ENCODE measurements around the gene FAM204A. TPM values are rescaled to one million over a fixed set of nuclear protein-coding genes. Genes with fewer than 3 reads are reported as not detected.

Gene FAM204A
- total and polyA plus RNA-seq, 10 of the 15 experiments (the other 5 are each of a cell fraction or from before 2014, with no cell fraction given) = 24.5 to 96.0 (median 67.6) TPM

DNA sequence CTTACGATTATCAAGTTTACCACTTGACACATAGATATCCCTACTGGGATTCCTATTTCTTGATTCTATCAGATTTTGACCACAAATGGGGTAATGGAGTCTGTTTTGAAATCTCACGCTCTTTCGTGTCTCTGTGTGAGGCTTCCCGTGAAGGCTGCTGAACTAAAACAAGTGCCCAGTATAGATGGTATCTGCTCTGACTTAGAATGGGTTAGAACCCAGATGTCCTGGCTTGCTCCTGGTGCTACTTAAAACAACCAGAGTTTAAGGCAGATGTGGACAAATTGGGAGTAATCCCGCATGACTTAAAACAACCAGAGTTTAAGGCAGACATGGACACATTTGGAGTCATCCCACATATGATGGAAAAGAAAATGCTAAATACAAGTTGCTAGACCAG lies 85.9 kb downstream of the FAM204A start:
- in situ Hi-C loops (cut with MboI) (no loop called here), intact Hi-C loops (cut with micrococcal nuclease; ENCODE audit: unreplicated experiment) (no loop called here)
- CTCF ChIA-PET = interaction anchor here (0.8 to 4.6 kb wide), 4 partner anchors 16 to 1039 kb away, joined by 3 to 17 read pairs (median 4); no protein-coding TSS in a partner anchor
- Histone ChIP-seq H4K20me1 (ENCODE audit: control insufficient read depth, insufficient read depth) (no peaks in the 10 kb centered on the region), H3K27ac (ENCODE audit: control insufficient read depth, insufficient read depth) (no peak overlapping the region), H3K4me2 (ENCODE audit: control insufficient read depth, insufficient read depth) (no peak overlapping the region), H3K36me3 (ENCODE audit: control insufficient read depth in 2 of 2, insufficient read depth in 2 of 2, low read length in 1 of 2) (no peaks in the 10 kb centered on the region), H2AFZ (ENCODE audit: control insufficient read depth, low read depth, low read length) (no peak overlapping the region), H3K9ac (ENCODE audit: control insufficient read depth, insufficient read depth, low read length) (no peak overlapping the region), H3K9me3 (replicated peaks; ENCODE audit: control insufficient read depth, insufficient read depth, low read length) (no peaks in the 10 kb centered on the region), H3K79me2 (ENCODE audit: control insufficient read depth, insufficient read depth, low read length) (no peaks in the 10 kb centered on the region), H3K4me1 (ENCODE audit: control insufficient read depth, insufficient read depth, low read length) (no peaks in the 10 kb centered on the region), H3K4me3 (no peak overlapping the region), H3K27me3 (replicated peaks in 1 of 2; ENCODE audit: control insufficient read depth in 2 of 2, insufficient read depth in 2 of 2, low read length in 1 of 2) (peaks cover 0 to 1% of the 10 kb centered on the region in 2 experiments; a peak in 3 of 4 replicates)
- no peak for ATAC-seq
- WGBS (ENCODE audit: insufficient coverage, insufficient replicate concordance, low lambda C conversion rate, missing lambda C conversion rate) = 61% methylated on average over 5 of the region's 5 CpGs
- POLR2A ChIA-PET = no interaction called here
- no TSS peak for BruUV-seq (replicated peaks)
- no peak for DNase-seq (ENCODE audit: low read depth, low spot score)
- TF ChIP-seq, protein P1, sequence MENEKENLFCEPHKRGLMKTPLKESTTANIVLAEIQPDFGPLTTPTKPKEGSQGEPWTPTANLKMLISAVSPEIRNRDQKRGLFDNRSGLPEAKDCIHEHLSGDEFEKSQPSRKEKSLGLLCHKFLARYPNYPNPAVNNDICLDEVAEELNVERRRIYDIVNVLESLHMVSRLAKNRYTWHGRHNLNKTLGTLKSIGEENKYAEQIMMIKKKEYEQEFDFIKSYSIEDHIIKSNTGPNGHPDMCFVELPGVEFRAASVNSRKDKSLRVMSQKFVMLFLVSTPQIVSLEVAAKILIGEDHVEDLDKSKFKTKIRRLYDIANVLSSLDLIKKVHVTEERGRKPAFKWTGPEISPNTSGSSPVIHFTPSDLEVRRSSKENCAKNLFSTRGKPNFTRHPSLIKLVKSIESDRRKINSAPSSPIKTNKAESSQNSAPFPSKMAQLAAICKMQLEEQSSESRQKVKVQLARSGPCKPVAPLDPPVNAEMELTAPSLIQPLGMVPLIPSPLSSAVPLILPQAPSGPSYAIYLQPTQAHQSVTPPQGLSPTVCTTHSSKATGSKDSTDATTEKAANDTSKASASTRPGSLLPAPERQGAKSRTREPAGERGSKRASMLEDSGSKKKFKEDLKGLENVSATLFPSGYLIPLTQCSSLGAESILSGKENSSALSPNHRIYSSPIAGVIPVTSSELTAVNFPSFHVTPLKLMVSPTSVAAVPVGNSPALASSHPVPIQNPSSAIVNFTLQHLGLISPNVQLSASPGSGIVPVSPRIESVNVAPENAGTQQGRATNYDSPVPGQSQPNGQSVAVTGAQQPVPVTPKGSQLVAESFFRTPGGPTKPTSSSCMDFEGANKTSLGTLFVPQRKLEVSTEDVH (IDR thresholded peaks at IDR 0.05; ENCODE audit: low read depth, partially characterized antibody) = no peak
- TF ChIP-seq BCL11A (IDR thresholded peaks at IDR 0.05; ENCODE audit: low read depth, low read length) (no peak), KDM1A (IDR thresholded peaks at IDR 0.05; ENCODE audit: borderline replicate concordance) (no peak), CREB1 (IDR thresholded peaks at IDR 0.05; ENCODE audit: low read depth) (no peak), POLR2A (IDR thresholded peaks at IDR 0.05; ENCODE audit: low read depth, low read length) (no peak), NFYA (IDR thresholded peaks at IDR 0.05; ENCODE audit: borderline replicate concordance, low read depth, low read length) (no peak), SIX5 (IDR thresholded peaks at IDR 0.05; ENCODE audit: low read depth, low read length, severe bottlenecking) (no peak), DPF2 (IDR thresholded peaks at IDR 0.05) (no peak), RELA (IDR thresholded peaks at IDR 0.05; ENCODE audit: borderline replicate concordance, partially characterized antibody) (no peak), TCF3 (IDR thresholded peaks at IDR 0.05; ENCODE audit: borderline replicate concordance, insufficient read depth, low read depth, low read length) (no peak), HDAC2 (IDR thresholded peaks at IDR 0.05) (no peak), SP1 (IDR thresholded peaks at IDR 0.05; ENCODE audit: low read depth, low read length) (no peak), WRNIP1 (IDR thresholded peaks at IDR 0.05; ENCODE audit: borderline replicate concordance, low read depth, low read length) (no peak), IKZF1 (conservative IDR thresholded peaks at IDR 0.05) (no peak), TARDBP (IDR thresholded peaks at IDR 0.05; ENCODE audit: borderline replicate concordance) (no peak), TBL1XR1 (IDR thresholded peaks at IDR 0.05; ENCODE audit: low read depth, low read length) (no peak)
- TF ChIP-seq, protein P2, sequence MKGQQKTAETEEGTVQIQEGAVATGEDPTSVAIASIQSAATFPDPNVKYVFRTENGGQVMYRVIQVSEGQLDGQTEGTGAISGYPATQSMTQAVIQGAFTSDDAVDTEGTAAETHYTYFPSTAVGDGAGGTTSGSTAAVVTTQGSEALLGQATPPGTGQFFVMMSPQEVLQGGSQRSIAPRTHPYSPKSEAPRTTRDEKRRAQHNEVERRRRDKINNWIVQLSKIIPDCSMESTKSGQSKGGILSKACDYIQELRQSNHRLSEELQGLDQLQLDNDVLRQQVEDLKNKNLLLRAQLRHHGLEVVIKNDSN (IDR thresholded peaks at IDR 0.05; ENCODE audit: borderline replicate concordance, extremely low read length, insufficient read depth, low read depth, low read length) = no peak
- RAD21 ChIA-PET (ENCODE audit: unreplicated experiment) = no interaction called here
- FAIRE-seq = no peak
- SMC1A ChIA-PET (ENCODE audit: uncharacterized antibody, unreplicated experiment) = no interaction called here
